ENCODE data around the gene PCSK9.

The PCSK9 gene

DNA sequence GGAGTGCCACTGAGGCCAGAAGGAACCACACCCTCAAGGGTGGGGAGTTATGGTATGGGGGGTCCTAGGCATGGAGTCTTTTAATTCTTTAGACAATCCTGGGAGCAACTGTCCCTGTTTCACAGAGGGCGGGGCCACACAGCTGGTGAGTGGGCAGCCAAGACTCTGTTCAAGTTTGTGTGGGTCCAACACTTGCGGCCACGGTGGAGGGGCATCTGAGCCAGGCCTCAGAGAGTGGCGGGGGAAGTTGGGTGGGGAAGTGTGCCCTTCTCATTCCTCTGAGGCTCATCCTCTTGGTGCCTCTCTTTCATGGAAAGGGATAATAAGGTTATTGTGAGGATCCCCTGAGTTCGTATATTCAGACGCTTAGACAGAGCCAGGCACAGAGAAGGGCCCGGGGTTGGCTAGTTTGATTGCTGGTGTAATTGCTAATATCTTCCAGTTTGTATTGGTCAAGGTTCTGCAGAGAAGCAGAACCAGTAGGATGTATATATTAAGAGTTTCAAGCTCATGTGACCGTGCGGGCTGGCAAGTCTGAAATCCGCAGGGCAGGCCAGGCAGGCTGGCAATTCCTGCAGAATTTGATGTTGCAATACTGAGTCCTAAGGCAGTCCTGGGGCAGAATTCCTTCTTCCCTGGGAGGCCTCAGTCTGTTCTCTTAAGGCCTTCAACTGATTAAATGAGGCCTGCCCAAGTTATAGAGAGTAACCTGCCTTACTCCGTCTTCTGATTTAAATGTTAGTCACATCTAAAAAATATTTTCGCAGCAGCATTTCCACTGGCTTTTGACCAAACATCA is 15.9 kb downstream of the PCSK9 start:
- no peak for ATAC-seq (replicated peaks)
- no peak overlapping the region for H3K4me3 Mint-ChIP-seq

DNA sequence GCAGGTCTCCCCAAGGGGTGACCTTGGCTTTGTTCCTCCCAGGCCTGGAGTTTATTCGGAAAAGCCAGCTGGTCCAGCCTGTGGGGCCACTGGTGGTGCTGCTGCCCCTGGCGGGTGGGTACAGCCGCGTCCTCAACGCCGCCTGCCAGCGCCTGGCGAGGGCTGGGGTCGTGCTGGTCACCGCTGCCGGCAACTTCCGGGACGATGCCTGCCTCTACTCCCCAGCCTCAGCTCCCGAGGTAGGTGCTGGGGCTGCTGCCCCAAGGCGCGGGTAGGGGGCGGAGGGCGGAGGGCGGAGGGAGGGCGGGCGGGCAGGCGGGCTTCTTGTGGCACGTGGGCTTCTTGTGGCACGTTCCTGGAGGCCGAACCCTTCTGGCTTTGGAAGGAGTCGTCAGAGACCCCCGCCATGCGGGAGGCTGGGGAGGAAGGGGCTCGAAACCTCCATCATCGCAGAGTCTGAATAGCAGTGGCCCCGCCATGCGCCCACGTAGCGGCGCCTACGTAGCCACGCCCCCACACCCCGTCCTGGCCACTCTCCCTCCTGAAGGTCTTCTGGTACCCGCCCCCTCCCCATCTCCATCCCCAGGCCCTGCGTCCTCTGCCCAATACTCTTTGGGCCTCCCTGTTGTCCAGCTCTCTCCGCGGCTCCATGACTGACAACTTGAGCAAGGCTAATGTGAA is 16.7 kb downstream of the PCSK9 start:
- Mint-ChIP-seq H3K27ac (no peak overlapping the region), H3K4me3 (peak overlapping the region in 1 of 2 donors; percentile 10), H3K36me3 (no peaks in the 10 kb centered on the region), H3K4me1 (no peaks in the 10 kb centered on the region), H3K9me3 (no peaks in the 10 kb centered on the region), H3K27me3 (peaks cover 0 to 5% of the 10 kb centered on the region in 2 donors)
- ATAC-seq (replicated peaks) (no peak), DNase-seq (no peak)

More for the DNA sequence above, 15.9 kb downstream of the PCSK9 start:
- no peak for DNase-seq
- no peak overlapping the region for H3K27ac Mint-ChIP-seq
- H3K4me1 Mint-ChIP-seq, result no peaks in the 10 kb centered on the region
- H3K27me3 Mint-ChIP-seq, result peaks cover 0 to 5% of the 10 kb centered on the region in 2 donors
- no peaks in the 10 kb centered on the region for H3K9me3 Mint-ChIP-seq
- H3K36me3 Mint-ChIP-seq, result no peaks in the 10 kb centered on the region

- no peaks in the 10 kb centered on the region for H3K36me3 Mint-ChIP-seq
- no peaks in the 10 kb centered on the region for H3K4me1 Mint-ChIP-seq
- ATAC-seq (replicated peaks) (no peak), DNase-seq (no peak)
- H3K9me3 Mint-ChIP-seq, result no peaks in the 10 kb centered on the region
- peak overlapping the region in 1 of 2 donors; percentile 10 for H3K4me3 Mint-ChIP-seq
- peaks cover 0 to 5% of the 10 kb centered on the region in 2 donors for H3K27me3 Mint-ChIP-seq
- H3K27ac Mint-ChIP-seq, result no peak overlapping the region
Observed at GRCh38 chr1:55056632-55056992, 17.3 kb downstream of the PCSK9 start.

DNA sequence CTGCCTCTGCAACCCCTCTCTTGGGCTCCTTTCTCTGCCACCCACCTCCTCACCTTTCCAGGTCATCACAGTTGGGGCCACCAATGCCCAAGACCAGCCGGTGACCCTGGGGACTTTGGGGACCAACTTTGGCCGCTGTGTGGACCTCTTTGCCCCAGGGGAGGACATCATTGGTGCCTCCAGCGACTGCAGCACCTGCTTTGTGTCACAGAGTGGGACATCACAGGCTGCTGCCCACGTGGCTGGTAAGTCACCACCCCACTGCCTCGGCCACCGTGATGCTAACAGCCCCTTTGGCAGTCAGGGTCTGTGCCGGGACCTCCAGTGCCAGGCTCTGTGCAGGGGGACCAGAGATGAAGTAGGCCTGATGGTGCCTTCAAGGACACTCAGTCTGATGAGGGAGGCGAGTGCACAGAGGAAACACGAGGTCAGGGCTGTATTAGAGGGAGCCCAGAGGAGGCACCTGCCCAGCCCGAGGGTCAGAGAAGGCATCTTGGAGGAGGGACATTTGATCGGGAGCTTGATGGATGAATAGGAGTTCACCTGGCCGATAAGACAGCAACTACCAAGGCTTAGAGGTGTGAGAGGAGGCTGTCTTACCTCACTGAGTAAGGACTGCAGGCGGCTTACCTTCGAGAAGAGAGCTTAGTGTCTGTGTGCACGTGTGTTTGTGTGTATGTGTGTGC is 18.1 kb downstream of the PCSK9 start:
- H3K9me3 Mint-ChIP-seq, result no peaks in the 10 kb centered on the region
- no peaks in the 10 kb centered on the region for H3K4me1 Mint-ChIP-seq
- H3K4me3 Mint-ChIP-seq, result no peak overlapping the region
- H3K27ac Mint-ChIP-seq, result no peak overlapping the region
- DNase-seq (no peak), ATAC-seq (replicated peaks) (no peak)
- no peaks in the 10 kb centered on the region for H3K36me3 Mint-ChIP-seq
- H3K27me3 Mint-ChIP-seq, result peaks cover 0 to 5% of the 10 kb centered on the region in 2 donors

- Mint-ChIP-seq H3K27ac (no peak overlapping the region), H3K4me3 (no peak overlapping the region), H3K36me3 (no peaks in the 10 kb centered on the region), H3K4me1 (no peaks in the 10 kb centered on the region), H3K27me3 (peaks cover 0 to 2% of the 10 kb centered on the region in 2 donors), H3K9me3 (no peaks in the 10 kb centered on the region)
- no peak for ATAC-seq (replicated peaks)
- DNase-seq, result no peak
Observed at GRCh38 chr1:55057956-55058298, 18.6 kb downstream of the PCSK9 start.

GRCh38 chr1:55059302-55060132 is 20.2 kb downstream of the PCSK9 start:
- Mint-ChIP-seq H3K9me3 (no peaks in the 10 kb centered on the region), H3K27ac (no peak overlapping the region), H3K4me1 (no peaks in the 10 kb centered on the region), H3K36me3 (no peaks in the 10 kb centered on the region), H3K27me3 (no peaks in the 10 kb centered on the region), H3K4me3 (no peak overlapping the region)
- ATAC-seq (replicated peaks) (no peak), DNase-seq (no peak)

- Mint-ChIP-seq H3K4me1 (no peaks in the 10 kb centered on the region), H3K27me3 (no peaks in the 10 kb centered on the region), H3K27ac (no peak overlapping the region), H3K36me3 (no peaks in the 10 kb centered on the region), H3K4me3 (no peak overlapping the region), H3K9me3 (no peaks in the 10 kb centered on the region)
- ATAC-seq (replicated peaks), result peak; percentile 31 to 45
- no peak for DNase-seq
Observed at GRCh38 chr1:55060133-55060999, 21.0 kb downstream of the PCSK9 start.

- no peak overlapping the region for H3K4me3 Mint-ChIP-seq
- ATAC-seq (replicated peaks), result no peak
- H3K9me3 Mint-ChIP-seq, result no peaks in the 10 kb centered on the region
- DNase-seq, result no peak
- no peaks in the 10 kb centered on the region for H3K4me1 Mint-ChIP-seq
- H3K27me3 Mint-ChIP-seq, result no peaks in the 10 kb centered on the region
- no peak overlapping the region for H3K27ac Mint-ChIP-seq
- H3K36me3 Mint-ChIP-seq, result peaks cover 4 to 6% of the 10 kb centered on the region in 2 donors
Observed at GRCh38 chr1:55061000-55061705, 21.8 kb downstream of the PCSK9 start.

DNA sequence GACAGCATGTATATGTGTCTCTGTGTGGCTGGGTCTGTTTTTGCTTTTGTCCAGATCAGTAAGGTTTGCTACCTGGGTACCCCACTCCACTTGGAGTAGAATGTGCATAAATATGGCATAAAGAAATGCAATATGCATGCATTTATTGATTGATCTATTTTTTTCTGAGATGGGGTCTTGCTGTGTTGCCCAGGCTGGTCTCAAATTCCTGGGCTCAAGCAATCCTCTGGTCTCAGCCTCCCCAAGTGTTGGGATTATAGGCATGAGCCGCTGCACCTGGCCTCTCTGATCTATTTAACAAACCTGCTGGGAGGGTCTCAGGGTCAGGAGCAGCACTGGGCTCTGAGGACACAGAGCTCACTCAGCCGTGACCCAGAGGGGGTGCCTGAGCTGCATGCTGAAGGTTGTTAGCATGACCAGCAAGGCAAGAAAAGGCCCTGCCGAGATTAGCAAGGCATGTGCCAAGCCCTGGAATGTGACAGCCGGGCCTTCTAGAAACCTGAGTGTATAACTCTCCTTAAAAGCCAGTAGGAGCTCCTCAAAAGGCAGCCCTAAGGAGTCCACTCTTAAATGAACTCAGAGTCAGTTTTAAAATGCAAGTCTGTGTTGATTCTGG is 22.5 kb downstream of the PCSK9 start:
- Mint-ChIP-seq H3K9me3 (no peaks in the 10 kb centered on the region), H3K36me3 (peaks cover 9 to 13% of the 10 kb centered on the region in 2 donors), H3K27me3 (no peaks in the 10 kb centered on the region), H3K4me1 (no peaks in the 10 kb centered on the region), H3K4me3 (no peak overlapping the region), H3K27ac (no peak overlapping the region)
- DNase-seq (no peak), ATAC-seq (replicated peaks) (no peak)

DNA sequence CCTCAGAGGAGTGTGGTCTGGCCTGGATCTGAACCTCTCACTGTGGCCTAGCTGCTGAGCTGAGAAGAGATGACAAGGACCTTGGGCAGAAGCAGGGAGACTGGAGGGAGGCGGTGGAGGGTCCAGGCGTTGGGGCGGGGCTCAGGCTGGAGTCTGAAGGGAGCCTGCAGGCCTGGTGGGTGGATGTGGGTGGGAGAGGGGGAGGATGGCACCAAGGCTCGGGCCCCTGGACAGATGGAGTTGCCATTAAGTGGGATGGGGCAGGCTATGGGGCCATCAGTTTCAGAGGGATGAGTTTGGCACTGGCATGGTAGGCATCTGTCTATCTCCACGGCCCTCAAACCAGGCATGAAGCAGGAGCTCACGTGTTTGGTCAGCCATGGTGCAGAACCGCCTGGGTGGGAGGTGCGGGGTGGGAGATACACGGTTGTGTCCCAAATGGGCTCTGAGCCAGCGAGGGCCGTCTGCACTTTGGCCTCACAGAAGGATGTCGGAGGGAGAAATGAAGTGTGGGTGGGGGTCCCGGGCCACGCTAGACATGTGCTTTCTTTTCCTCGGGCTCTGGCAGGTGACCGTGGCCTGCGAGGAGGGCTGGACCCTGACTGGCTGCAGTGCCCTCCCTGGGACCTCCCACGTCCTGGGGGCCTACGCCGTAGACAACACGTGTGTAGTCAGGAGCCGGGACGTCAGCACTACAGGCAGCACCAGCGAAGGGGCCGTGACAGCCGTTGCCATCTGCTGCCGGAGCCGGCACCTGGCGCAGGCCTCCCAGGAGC is 23.6 kb downstream of the PCSK9 start:
- Mint-ChIP-seq H3K27ac (peak overlapping the region; percentile 49), H3K27me3 (no peaks in the 10 kb centered on the region), H3K4me1 (no peaks in the 10 kb centered on the region), H3K36me3 (peaks cover 16 to 21% of the 10 kb centered on the region in 2 donors), H3K9me3 (no peaks in the 10 kb centered on the region), H3K4me3 (no peak overlapping the region)
- DNase-seq, result no peak
- ATAC-seq (replicated peaks), result no peak

GRCh38 chr1:55063577-55063942 is 24.2 kb downstream of the PCSK9 start:
- H3K27ac Mint-ChIP-seq, result no peak overlapping the region
- H3K36me3 Mint-ChIP-seq, result peaks cover 16 to 22% of the 10 kb centered on the region in 2 donors
- ATAC-seq (replicated peaks), result no peak
- H3K4me1 Mint-ChIP-seq, result no peaks in the 10 kb centered on the region
- no peaks in the 10 kb centered on the region for H3K27me3 Mint-ChIP-seq
- no peak overlapping the region for H3K4me3 Mint-ChIP-seq
- no peaks in the 10 kb centered on the region for H3K9me3 Mint-ChIP-seq
- DNase-seq, result no peak

- no peak for DNase-seq
- peak in 1 of 2 donors; percentile 50 for ATAC-seq (replicated peaks)
- H3K27ac Mint-ChIP-seq, result no peak overlapping the region
Observed at GRCh38 chr1:55064071-55064581, 24.8 kb downstream of the PCSK9 start.

More at GRCh38 chr1:55064071-55064581, 24.8 kb downstream of the PCSK9 start:
- Mint-ChIP-seq H3K4me3 (no peak overlapping the region), H3K36me3 (peaks cover 21 to 28% of the 10 kb centered on the region in 2 donors), H3K9me3 (no peaks in the 10 kb centered on the region), H3K27me3 (no peaks in the 10 kb centered on the region), H3K4me1 (no peaks in the 10 kb centered on the region)

All from stimulated activated naive B cell treated with anti-CD40 and anti-IgM and Interleukin-4, amounts not matched to agents 10 μg/mL and 1 μg/mL and 100 μg/mL, for 72 hours (primary cell).